ENCODE measurements around the gene NCEH1. TPM values are rescaled to one million over a fixed set of nuclear protein-coding genes. Genes with fewer than 3 reads are reported as not detected.
A peak's percentile ranks its signal among the peaks of the same experiment; 100 is the strongest.

NCEH1 gene
- total and polyA plus RNA-seq, 9 of the 15 experiments (the other 6 are each of a cell fraction or from before 2014, with no cell fraction given): 1.3 to 5.0 (median 2.8) TPM

- TF ChIP-seq, protein P1, sequence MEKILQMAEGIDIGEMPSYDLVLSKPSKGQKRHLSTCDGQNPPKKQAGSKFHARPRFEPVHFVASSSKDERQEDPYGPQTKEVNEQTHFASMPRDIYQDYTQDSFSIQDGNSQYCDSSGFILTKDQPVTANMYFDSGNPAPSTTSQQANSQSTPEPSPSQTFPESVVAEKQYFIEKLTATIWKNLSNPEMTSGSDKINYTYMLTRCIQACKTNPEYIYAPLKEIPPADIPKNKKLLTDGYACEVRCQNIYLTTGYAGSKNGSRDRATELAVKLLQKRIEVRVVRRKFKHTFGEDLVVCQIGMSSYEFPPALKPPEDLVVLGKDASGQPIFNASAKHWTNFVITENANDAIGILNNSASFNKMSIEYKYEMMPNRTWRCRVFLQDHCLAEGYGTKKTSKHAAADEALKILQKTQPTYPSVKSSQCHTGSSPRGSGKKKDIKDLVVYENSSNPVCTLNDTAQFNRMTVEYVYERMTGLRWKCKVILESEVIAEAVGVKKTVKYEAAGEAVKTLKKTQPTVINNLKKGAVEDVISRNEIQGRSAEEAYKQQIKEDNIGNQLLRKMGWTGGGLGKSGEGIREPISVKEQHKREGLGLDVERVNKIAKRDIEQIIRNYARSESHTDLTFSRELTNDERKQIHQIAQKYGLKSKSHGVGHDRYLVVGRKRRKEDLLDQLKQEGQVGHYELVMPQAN (IDR thresholded peaks at IDR 0.05; ENCODE audit: borderline replicate concordance): peak; percentile 63
- 0 out of 2 replicates have a peak, but pooled peaks have one; percentile 20 for TF ChIP-seq ZBTB2 (IDR thresholded peaks at IDR 0.05)
- peak; percentile 80 for TF ChIP-seq TBP (optimal IDR thresholded peaks at IDR 0.05; ENCODE audit: low read depth, low read length)
- peak; percentile 44; the same call in 1 of the 2 replicates for TF ChIP-seq MTA3 (IDR thresholded peaks at IDR 0.05; ENCODE audit: borderline replicate concordance)
- TF ChIP-seq GATAD2B (IDR thresholded peaks at IDR 0.05; ENCODE audit: borderline replicate concordance): peak; percentile 73; the same call in 1 of the 2 replicates
- TF ChIP-seq CREBBP (IDR thresholded peaks at IDR 0.05; ENCODE audit: low read depth, low read length): no peak
- peak in 1 of 2 experiments; percentile 81; a peak in 3 of 4 replicates for TF ChIP-seq RCOR1 (IDR thresholded peaks at IDR 0.05; ENCODE audit: borderline replicate concordance in 1 of 2, low read depth in 2 of 2, low read length in 2 of 2)
- TF ChIP-seq CHCHD3 (CRISPR knock-in tag; IDR thresholded peaks at IDR 0.05): no peak
- no peak for TF ChIP-seq NFXL1 (CRISPR knock-in tag; IDR thresholded peaks at IDR 0.05)
- 0 out of 2 replicates have a peak, but pooled peaks have one; percentile 36 for TF ChIP-seq EP300 (IDR thresholded peaks at IDR 0.05; ENCODE audit: low read length)
- peak; percentile 62; the same call in 1 of the 2 replicates for TF ChIP-seq GABPB1 (CRISPR knock-in tag; IDR thresholded peaks at IDR 0.05)
- TF ChIP-seq ZC3H4 (CRISPR knock-in tag; IDR thresholded peaks at IDR 0.05; ENCODE audit: borderline replicate concordance): peak; percentile 74; the same call in 1 of the 2 replicates
- peak; percentile 83 for TF ChIP-seq RFX1 (IDR thresholded peaks at IDR 0.05)
- peak in 1 of 2 experiments; percentile 96; a peak in 2 of 3 replicates for TF ChIP-seq CBX3 (IDR thresholded peaks at IDR 0.05; ENCODE audit: borderline replicate concordance in 1 of 2, low read length in 2 of 2)
- TF ChIP-seq FOXM1 (IDR thresholded peaks at IDR 0.05; ENCODE audit: low read depth): peak; percentile 100
- TF ChIP-seq FOXM1 (CRISPR knock-in tag; IDR thresholded peaks at IDR 0.05; ENCODE audit: low read depth): peak; percentile 99
- TF ChIP-seq ZNF175 (CRISPR knock-in tag; IDR thresholded peaks at IDR 0.05; ENCODE audit: low read depth): 0 out of 2 replicates have a peak, but pooled peaks have one; percentile 32
- TF ChIP-seq TFAP4 (CRISPR knock-in tag; IDR thresholded peaks at IDR 0.05; ENCODE audit: borderline replicate concordance): peak; percentile 80; the same call in 1 of the 2 replicates
- TF ChIP-seq, protein P2, sequence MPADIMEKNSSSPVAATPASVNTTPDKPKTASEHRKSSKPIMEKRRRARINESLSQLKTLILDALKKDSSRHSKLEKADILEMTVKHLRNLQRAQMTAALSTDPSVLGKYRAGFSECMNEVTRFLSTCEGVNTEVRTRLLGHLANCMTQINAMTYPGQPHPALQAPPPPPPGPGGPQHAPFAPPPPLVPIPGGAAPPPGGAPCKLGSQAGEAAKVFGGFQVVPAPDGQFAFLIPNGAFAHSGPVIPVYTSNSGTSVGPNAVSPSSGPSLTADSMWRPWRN (IDR thresholded peaks at IDR 0.05; ENCODE audit: low read depth): 0 out of 2 replicates have a peak, but pooled peaks have one; percentile 40
- peak; percentile 69; the same call in 1 of the 2 replicates for TF ChIP-seq ESRRA (IDR thresholded peaks at IDR 0.05; ENCODE audit: borderline replicate concordance, low read depth)
- TF ChIP-seq ZNF384 (IDR thresholded peaks at IDR 0.05; ENCODE audit: low read depth, low read length): peak; percentile 97
- TF ChIP-seq PTBP1 (IDR thresholded peaks at IDR 0.05; ENCODE audit: low read depth, low read length): 0 out of 2 replicates have a peak, but pooled peaks have one; percentile 25
- peak; percentile 53 for TF ChIP-seq HCFC1 (IDR thresholded peaks at IDR 0.05; ENCODE audit: low read depth, low read length)
- peak; percentile 52; the same call in 1 of the 2 replicates for TF ChIP-seq C11orf30 (IDR thresholded peaks at IDR 0.05; ENCODE audit: low read depth)
These were observed 39.7 kb upstream of the NCEH1 start, which contains the start of gene ECT2 (continued) for GRCh38 chr3:172750368-172751174.
